ENCODE data around the gene CD300LB.

CD300LB gene

DNA sequence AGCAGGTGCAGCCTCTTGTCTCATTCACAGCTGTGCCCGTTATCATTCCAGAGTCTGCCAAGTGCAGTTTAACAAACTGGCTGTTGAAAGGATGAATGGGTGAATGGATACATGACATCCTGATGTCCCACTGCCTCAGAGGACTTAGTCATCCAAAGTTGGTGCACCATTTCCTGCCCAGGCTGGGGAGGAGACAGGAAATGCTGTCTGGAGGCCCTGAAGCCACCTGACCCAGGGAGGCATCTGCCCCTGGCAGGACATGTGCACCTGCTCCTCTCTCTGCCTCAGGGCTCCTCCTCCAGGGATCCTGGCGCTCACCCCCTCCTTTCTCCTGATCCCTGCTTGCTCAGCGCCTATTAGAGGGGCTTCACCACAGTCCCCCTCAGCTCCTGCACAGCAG, 16.5 kb upstream of the CD300LB start:
- peak; percentile 52 for DNase-seq

DNA sequence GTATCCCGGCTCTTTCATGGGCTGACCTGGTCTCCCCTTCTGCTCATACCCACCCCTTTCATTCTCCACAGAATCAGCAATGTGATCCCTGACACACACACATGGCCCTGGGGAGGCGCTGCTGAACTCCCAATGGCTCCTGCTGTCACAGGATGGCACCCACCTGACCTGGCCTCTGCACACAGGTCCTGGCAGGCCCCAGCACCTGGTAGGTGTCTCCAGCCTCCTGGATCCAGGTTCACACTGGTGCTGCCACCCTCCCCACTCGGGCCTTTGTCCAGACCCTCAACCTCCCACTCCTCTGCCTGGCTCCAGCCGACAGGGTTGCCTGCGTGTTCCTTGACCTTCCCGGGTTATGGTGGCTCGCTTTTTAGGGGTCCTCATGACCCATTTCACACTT, 16.0 kb upstream of the CD300LB start:
- DNase-seq: no peak

DNA sequence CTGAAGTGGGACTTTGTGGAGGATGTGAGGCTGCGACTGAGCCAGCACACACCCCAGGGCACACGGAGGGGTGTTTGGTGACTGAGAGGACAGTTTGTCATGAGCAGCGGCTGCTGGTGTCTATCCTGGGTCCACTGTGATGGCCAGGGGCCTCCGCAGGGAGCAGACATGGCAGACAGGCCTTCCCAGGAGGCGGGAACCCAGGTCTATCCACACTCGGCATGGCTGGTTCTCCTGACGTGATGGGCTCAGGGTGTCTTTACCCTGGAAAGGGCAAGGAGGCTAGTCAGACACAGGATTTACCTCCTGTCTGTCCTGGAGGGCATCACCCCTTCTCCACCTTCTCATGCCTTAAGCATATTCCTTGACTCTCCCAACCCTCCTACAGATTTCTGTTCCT, 15.3 kb upstream of the CD300LB start:
- DNase-seq: no peak

DNA sequence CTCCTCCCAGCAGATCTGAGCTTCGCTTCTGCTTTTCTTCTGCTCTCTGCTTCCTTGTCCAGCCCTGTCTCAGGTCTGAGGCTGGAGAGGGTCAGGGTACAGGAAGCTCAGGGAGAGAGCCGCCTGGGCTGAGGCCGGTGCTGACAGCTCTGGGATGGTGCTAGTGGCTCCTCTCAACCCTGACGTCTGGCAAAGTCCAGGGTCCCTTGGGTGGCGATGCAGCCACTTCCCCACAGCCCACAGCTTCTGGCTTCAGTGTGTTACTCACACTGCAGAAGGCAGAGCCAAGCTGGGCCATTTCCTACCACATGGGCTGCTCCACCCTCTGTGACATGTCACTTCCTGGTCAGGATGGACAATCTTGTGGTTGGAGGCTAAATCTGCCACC, 14.6 kb upstream of the CD300LB start, which contains the start of gene CD300C:
Gene CD300C, minus strand, starts transcription at position 273 of the 388 bp plus-strand sequence. CDS start 333 bp downstream, outside the sequence.
- DNase-seq: no peak

DNA sequence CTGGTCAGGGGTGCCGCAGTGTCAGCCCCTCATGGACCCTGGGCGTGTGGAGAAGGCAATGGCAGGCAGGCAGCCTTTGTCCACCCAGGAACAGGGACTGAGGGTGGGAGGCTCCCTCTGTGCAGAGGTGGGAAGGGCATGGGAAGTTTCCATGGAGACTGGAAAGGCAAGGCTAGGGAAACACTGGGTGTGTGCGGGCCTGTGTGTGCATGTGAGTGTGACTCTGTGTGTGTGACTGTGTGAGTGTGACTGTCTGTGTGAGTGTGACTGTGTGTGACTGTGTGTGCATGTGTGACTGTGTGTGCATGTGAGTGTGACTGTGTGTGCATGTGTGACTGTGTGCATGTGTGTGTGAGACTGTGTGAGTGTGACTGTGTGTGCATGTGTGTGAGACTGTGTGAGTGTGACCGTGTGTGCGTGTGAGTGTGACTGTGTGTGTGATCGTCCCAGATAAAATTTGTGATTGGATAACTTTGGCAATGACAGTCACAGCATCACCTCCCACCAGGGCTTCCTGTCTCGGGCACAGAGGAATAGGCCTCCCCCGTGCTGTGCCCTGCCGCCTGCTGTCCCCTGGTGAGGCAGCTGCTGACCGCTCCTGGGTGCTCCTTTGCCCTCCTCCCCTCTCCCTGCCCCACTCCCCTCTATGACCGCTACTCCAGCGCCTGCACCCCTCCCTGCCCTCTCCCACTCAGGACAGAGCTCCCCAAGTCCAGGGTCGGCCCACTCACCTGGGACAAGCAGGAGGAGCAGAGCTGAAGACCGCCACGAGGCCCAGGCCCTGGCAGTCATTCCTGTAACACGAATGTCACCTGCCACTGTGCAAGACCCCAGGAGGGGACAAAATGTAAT, 13.9 kb upstream of the CD300LB start:
- DNase-seq: no peak

DNA sequence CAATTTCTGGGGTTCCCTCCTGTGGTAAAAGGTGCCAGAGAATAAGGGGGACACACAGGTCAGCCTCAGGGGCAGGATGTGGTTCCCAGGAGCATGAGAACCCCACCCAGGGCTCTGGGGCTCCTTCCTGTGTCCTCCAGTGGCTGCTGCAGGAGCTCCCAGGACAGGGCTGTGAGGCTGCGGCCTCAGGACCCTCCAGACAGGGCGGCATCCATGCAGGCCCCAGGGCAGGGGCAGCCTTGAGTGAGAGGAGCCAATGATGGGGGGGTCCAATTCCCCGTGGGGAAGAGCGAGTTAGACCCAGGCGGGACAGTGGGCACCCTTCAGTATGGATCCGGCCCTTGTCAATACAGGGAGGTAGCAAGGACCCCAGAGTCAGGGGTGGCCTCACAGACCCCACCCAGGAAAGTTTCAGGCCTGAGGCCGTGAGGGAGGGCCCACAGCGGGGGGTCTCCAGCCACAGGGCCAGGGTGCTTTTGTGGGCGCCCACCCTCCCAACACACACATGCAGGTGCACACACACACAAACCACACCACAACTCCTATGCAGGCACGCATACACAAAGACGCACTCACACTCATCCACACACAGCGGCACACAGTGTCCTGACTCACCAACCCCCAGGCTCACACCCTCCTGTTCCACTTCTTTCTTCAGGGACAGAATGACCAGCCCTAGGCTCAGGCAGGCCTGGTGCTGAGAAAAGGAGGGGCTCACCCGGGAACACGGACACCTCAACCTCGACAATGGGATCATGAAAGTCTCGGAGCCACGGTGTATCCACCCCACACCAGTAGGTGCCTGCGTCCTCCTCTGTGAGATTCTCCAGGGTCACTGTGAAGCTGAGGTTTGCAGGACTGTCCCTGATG, 12.9 kb upstream of the CD300LB start:
- no peak for DNase-seq

DNA sequence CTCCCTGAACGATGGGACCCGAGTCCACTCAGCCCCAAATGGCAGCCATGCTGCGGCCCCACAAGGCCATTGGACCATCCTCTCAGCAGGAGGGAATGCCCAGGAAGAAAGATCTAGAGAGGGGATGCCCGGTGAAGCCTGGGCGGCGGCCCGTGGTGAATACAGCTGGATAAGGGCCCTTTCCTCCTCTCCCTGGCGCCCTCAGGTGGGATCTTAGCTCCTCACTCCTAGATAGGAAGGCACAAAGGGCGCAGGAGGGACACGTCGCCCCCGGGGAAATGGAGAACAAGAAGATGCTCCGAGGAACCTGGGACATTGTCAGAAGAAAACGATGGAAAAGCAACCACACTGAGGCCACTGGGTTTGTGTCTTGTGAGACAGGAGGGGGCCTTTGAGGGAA, 12.1 kb upstream of the CD300LB start:
- DNase-seq: no peak

DNA sequence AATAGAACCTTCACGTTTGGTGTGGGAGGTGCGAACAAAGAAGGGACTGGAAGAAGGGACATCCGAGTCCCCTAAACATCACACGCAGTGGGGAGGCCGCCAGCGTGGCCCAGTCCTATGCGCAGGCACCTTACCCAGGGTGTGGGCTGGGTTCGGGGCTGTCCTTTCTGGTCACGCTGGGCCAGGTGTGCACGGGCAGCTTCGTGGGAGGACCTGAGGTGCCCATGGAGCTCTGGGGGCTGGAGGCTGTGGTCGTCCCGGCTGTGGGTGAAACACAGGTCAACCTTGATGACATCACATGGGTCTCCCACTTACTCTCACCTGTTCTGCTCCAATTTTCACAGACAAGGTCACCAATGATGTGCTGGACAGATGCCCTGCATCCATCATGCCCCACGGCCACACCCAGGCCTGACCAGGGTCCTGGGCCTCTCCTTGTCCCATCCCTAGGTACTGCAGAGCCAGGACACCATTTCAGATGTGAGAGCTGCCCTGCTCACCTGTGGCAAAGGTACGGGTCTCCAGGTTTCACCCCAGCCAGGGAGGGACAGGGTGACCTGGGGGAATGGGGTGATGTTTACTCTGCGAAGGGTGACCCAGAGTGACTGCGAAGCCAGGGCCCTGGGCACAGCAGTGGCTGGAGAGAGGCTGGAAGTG, 11.6 kb upstream of the CD300LB start:
- DNase-seq: no peak

DNA sequence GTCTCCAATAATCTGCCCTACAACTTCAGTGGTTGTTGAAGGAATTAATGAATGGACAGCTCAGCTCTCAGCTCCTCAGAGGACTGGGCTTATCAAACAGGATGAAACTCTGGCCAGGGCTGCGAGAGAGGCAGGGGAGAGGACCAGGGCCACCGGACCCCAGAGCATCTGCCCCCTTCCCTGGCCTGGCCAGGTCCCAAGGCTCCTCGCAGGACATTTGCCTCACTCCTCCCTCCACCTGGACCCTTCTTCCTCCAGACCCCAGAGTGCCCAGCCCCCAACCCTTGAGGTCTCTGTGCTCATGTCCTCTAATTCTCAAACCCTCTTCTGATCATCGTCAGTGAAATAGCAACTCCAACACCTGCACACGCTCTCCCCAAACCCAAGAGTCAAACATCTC, 10.9 kb upstream of the CD300LB start:
- no peak for DNase-seq

DNA sequence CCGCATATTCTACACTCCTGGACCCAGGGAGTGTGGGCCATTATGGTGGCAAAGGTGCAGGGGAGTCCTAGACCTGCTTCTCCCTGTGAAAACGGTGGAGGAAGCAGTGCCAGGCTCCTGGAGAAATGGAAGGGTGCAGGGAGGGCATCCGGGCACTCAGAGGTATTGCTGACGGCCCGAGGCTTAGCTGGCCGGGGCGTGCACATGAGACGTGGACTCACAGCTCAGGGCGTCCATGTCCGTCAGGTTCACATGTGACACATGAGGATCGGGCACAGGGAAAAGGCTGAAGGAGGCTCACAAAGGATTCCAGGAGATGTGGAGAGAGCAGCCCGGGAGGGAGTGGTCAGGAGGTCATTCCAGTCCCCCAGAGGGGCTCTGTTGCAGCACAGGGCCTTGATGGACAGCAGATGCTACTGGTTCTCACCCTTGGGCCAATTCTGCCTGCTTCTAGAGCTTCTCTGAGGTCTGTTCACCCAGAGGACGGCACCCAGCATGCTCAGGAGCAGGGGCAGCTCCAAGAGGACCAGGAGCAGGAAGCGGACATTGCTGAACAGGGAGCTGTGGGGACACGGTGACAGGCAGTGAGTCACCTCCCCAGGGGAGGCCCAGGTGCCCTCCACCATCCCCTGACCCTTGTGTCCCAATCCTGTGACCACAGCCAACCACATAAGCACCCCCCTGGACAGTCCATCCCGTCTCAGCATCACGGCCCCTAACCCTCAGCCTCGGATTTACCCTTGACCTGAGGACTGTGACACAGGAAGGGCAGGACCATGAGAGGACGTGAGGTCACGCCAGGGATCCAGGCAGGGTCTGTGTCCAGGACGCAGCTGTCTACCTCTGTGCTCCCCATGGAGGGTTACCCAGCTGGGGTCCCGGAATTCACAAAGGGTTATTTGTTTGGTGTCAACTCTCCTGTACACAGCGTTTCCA, 10.2 kb upstream of the CD300LB start:
- no peak for DNase-seq

DNA sequence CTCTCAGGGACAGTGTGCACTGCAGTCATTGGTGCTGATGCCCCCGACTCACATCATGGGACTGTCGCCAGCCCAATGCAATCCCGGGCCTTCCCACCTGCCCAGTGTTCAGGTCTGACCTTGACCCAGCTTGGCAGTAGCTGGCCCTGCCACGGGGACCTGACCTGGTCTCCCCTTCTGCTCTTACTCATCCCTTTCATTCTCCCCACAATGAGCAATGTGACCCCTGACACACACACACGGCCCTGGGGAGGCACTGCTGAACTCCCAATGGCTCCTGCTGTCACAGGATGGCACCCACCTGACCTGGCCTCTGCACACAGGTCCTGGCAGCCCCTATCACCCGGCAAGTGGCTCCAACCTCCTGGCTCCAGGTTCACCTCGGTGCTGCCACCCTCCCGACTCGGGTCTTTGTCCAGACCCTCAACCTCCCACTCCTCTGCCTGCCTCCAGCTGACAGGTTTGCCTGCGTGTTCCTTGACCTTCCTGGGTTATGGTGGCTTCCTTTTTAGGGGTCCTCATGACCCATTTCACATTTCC, 8.1 kb upstream of the CD300LB start:
- DNase-seq: no peak

DNA sequence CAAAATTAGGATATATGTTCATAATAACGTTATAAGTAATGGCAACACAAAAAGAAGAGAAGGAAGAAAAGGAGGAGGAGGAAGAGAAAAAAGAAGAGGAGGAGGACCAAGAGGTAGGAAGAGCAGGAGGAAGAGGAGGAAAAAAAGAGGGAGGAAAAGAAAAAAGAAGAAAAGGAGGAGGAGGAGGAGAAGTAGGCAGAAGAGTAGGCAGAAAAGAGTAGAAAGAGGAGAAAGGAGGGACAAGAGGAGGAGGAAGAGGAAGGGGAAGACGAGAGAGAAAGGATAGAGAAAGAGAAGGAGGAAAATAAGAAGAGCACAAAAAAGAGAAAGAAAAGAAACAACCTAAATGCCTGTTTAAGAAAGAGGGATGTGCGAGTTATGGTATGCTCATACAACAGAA, 5.6 kb upstream of the CD300LB start:
- DNase-seq: no peak

DNA sequence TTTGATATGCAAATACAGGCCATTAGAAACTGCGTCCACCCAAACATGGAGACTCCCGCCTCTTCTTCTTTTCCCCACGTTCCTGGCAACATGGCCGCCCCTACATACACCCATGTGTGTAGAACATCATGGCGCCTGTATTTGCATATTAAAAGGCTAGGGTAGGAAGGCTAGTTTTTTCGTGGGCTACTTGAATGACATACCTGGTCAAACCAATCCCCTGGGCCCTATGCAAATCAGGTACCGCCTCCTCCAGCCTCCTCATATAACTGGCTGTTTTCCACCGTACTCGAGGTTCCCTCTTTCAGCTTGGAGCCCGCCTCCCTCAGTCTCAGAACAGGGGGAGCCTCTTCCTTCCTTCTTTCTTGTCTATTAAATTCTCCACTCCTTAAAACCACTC, 840 bp upstream of the CD300LB start:
- DNase-seq: no peak

DNA sequence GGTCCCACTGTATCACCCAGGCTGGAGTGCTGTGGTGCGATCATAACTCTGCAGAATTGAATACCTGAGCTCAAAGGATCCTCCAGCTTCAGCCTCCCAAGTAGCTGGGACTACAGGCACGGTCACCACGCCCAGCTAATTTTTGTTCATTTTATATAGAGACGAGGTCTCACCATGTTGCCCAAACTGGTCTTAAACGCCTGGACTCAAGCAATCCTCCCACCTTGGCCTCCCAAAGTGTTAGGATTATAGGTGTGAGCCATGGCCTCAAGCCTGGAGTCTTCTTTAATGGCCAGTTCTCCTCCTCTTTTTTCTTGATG, 484 bp downstream of the CD300LB start:
- no peak for DNase-seq

DNA sequence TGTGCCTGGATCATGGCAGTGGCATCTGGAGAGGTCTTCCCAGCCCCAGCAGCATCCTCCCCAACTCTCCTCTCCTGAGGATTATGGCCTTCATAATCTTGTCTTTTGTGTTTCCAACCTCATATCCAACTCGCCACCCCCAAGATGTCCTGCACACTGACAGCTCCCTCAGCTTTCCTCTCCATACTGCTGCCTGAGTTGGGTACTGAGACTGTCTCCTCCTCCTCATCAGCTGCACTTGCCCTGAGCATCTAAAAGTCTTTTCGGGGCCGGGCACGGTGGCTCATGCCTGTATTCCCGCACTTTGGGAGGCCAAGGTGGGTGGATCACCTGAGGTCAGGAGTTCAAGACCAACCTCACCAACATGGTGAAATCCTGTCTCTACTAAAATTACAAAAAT, 2.0 kb downstream of the CD300LB start:
- DNase-seq: no peak

DNA sequence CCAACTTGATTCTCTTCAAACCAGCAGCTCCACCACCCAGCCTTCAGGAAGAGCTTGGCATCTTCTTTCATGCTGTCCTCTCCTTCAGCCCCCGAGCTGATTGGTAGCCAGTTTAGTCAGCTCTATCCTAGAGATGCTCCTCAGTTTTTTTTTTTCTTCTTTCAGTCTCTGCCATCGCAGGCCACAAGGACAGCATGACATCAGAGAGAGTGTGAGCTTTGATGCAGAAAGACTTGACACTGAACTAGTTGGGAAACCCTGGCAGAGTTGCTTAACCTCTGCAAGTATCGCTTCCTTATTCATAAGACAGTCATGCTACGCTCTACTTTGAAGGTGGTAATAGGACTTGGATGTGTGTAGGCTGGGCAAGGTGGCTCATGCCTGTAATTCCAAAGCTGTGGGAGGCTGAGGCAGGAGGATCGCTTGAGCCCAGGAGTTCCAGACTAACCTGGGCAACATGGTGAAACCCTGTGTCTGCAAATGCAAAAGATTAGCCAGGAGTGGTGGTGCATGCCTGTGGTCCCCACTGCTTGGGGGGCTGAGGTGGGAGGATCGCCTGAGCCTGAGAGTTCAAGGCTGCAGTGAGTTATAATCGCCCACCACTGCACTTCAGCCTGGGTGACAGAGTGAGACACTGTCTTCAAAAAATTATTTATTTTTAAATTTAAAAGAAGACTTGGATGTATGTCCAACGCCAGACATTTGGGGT, 2.6 kb downstream of the CD300LB start:
- DNase-seq: no peak

DNA sequence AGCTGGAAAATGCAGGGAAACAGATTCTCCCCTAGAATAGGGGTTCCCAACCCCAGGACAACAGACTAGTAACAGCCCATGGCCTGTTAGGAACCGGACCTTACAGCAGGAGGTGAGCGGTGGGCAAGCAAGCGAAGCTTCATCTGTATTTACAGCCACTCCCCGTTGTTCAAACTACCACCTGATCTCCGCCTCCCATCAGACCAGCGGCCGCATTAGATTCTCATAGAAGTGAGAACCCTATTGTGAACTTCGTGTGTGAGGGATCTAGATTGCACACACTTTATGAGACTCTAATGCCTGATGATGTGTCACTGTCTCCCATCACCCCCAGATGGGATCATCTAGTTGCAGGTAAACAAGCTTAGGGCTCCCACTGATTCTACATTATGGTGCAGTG, 3.5 kb downstream of the CD300LB start:
- no peak for DNase-seq

DNA sequence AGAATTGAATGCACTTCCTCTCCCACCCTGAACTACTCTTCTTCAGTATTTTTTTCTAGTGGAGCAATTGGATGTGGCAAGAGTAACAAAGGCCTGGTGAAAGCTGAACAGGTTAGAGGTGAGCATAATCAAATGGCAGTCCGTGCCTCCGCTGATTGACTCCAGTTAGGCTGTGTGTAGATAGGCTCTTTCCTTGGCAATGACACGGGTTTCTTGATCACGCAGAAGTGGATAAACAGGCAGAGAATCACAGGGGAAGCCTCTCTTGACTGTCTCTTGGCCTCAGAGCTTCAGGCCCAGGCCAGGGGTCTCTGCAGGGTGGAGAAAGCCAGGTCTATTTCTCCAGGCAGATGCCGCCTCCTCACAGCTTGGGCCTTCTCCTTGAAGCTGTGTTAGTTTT, 4.2 kb downstream of the CD300LB start:
- no peak for DNase-seq

DNA sequence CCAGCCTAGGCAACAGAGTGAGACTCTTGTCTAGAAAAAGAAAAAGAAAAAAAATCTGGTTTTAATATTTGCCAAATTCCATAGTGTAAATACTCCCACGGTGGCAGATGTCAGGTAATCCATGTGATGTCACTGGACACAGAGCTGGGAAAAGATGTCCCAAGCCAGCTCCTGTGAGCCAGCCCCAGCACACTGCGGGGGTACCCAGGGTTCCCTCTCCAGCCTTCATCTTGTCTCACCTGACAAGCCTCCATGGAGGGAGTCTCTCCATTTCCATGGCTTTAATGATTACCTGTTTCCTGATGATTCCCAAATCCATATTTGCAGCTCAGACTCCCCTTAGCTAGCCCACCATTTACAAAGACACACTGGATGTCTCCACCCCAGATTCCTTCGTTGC, 4.6 kb downstream of the CD300LB start:
- DNase-seq: no peak

DNA sequence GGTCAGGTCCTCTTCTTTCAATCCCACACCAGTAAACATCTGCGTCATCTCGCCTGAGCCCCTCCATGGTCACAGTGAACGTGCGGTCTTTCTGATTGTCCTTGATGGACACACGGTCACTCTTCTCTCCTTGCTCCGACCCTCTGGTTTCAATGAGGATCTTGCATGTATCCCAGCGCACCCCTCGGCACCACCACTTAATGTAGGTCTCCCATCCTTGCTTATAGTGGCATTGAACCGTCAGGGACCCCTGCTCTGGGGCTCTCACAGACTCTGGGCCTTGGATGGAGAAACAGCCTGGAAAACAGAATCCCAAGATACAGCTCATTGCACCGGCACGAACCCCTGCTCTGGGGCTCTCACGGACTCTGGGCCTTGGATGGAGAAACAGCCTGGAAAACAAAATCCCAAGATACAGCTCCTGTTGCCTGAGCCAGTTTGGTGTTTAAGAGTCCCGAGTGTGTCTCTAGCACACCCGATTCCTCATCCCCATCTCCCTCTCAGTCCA, 5.4 kb downstream of the CD300LB start:
- DNase-seq: no peak

DNA sequence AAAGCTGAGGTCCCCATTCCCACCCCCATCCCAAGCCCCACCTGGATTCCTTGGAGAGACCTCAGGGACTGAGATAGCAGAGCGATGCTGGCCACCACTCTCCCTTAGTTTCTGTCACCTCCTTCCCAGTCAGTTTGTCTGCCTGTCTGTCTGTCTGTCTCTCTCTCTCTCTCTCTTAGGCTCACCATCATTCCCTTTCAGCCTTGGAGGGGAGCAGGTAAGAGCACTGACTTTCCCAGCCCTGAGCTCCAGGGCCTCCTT, 5.9 kb downstream of the CD300LB start:
- DNase-seq: no peak

All from activated CD4-positive, alpha-beta T cell treated with anti-CD3 and anti-CD28 coated beads, Interleukin-2, Interleukin-6, amounts not matched to agents 100 ng/mL and 50 ng/mL, durations not matched to agents 16 hours and 8 hours (primary cell).